HG02981 (cell line): ENCODE measurements around the gene LRP1B.

ENCODE experiments used
- ATAC-seq: cut with Tn5 transposase; IDR thresholded peaks from one replicate; pipeline ENCODE4 v1.9.1; 2021; ENCODE audit warnings: mild to moderate bottlenecking, moderate library complexity; ENCODE audit not compliant: unreplicated experiment

The LRP1B gene

GRCh38 chr2:141791521-141791920, 339.3 kb downstream of the LRP1B start:
- ATAC-seq, result no peak

GRCh38 chr2:141782574-141782973, 348.2 kb downstream of the LRP1B start:
- no peak for ATAC-seq

DNA sequence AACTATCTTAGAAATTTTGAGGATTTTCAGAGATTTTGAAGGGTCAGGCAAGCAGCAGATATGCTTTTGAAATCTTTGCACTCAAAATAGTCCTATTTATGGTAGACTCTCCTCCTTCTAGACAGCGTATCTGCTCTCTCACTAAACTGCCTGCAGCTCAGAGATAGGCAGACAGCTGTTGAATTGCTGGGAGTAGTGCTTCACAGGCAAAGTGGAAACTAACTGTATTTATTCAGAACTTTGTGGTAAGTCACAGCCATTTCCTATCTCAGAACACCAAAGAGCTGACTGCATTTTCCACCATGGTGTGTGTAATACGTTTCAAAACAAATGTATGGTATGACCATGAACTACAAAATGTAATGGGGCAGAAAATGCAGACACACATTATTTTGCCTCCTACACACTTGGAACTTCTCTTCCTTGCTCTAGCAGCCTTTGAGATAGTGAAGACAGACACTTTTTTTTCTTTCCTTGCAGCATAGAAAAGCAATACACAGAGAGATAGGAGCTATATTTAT, 352.4 kb downstream of the LRP1B start:
- ATAC-seq, result no peak

DNA sequence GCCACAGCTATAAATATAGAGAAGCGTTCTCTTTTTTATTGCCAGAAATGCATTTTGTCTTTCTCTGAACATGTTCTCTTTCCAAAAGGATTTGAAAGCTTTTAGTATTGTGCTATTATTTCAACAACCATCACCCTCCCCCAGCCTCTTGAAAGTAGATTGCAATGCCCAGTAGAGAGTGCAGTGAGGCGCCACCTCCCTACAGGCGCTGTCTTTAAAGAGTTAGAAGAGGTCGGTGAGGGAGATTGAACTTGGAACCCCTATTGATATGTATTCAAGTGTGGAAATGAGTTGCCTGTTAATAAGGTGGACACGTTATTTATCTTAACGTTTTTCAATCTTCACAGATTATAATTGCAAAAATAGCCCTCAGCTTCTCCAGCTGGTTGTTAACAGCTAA, 360.3 kb downstream of the LRP1B start:
- ATAC-seq, result no peak

DNA sequence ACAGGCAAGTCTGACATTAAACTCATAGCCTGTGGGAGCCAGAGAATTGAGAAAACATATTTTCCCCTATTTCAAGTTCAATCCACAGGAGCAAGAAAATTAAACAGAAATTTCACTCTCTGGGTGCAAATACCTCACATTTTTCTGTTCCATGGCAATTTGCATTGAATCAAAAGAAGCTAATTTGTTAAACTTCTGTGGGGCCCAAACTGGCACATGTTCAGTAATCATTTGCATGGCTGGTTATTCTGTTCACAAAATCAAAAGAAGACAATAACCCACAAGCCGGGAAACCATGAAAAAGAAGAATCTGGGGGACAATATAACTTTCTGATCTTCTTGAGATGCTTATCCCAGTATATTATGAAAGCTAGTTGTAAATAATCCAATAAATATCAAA, 363.1 kb downstream of the LRP1B start:
- no peak for ATAC-seq

GRCh38 chr2:141767051-141767450, 363.8 kb downstream of the LRP1B start:
- no peak for ATAC-seq

GRCh38 chr2:141766225-141766624, 364.6 kb downstream of the LRP1B start:
- no peak for ATAC-seq

DNA sequence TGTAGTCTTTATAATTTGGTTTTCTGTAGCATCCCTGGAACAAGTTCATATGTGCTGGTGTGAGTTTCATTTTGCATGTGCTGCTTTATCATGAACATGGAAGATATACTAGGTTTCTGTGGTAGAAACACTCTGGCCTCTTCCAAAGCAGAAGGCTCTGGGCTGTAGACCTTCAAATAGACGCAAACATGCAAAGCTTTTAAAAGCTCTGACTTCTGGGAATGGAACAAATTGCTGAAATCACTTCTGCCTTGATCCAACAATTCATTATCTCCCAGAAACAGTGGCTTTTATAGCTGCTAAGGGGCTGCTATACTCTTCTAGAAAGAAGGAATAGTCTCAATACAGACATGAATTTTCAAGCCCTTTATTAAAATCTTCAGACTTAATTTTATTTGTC, 382.2 kb downstream of the LRP1B start:
- no peak for ATAC-seq

- ATAC-seq, result no peak
Measured at GRCh38 chr2:141741652-141742051, 389.2 kb downstream of the LRP1B start.

DNA sequence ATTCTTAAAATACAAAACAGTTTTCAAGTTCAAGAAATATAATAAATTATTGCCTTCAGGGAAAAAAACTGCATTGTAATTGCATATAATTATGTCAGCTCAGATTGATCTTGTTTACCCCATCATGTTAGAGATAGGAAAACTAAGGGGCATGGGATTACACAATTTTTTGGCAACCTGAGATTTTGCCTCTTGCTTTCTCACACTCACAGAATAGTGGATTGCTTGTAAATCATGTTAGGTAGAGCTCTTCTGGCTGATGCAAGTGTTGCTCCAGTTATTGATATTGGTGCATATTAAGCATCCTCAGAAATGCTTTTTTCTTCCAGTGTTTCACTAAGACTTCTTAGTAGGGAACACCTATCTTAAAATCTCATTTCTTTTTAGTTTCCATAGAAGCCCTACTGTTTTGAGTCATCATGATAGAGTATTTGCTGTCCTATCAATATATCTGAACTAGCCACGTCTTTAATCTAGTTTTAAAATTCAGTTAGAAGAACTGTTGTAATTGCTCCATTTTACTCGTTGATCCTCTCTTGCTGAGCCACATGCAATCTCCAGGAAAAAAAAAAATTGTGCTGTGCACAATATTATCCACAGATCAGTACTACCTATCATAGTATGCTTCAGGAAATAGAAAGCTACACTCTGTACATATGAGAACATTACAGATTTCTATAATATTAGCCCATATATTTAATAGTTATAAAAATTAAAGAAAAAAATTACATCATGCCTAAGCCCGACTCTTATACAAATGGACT, 393.1 kb downstream of the LRP1B start:
- no peak for ATAC-seq

DNA sequence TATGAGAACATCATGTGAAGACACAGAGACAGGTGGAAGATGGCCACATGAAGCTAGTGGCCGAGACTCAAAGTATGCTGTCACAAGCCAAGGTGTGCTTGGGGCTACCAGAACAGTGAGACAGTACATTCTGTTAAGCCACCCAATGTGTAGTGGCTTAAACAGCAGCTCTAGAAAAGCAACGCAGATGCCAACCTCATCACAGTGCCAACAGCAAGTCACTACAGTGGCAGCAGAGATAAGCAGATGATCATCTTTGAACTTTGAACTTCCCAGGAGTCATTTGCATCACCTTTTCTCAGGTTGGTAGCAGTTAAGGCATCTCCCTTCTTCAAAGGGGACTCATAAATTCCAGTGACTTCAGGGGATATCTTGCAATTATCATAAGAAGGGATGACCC, 394.4 kb downstream of the LRP1B start:
- ATAC-seq, result no peak

DNA sequence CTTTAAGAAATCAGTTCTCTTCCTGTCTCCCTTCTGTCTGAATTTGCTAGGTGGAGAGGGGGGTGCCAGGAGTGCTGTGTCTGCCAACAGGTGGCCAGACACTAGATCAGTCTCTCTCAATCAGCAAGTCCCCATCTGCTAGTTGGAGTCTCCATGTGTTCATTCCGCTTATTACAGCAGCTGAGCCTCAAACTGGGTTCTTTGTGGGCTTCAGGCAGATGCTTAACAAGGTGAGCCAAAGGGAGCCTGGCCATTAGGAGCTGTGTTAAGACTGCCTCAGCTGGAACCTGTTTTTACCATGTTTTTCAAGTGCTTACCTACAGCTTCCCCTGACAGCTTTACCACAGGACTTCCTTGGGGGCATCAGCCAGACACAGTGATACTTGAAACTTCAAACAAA, 401.9 kb downstream of the LRP1B start:
- no peak for ATAC-seq

- no peak for ATAC-seq
Measured at GRCh38 chr2:141728142-141728541, 402.7 kb downstream of the LRP1B start.

DNA sequence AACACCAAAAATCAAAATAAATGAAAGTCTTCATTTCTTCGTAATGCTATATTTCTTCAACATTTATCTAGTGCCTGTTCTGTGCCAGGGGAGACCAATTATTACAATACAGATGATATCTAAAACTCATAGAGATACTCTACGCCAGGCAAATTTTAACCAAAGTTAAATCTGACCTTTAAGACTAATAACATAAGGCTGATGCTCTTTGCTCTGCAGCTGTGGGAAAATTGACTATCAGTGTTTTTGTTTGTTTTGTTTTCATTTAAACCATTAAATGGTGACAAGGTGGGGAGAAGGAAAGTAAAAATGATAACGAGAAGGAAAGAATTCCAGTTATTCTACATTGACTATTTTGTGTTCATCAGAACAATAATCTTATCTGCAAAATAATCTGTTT, 406.4 kb downstream of the LRP1B start:
- ATAC-seq, result no peak

- no peak for ATAC-seq
Measured at GRCh38 chr2:141723814-141724213, 407.0 kb downstream of the LRP1B start.

DNA sequence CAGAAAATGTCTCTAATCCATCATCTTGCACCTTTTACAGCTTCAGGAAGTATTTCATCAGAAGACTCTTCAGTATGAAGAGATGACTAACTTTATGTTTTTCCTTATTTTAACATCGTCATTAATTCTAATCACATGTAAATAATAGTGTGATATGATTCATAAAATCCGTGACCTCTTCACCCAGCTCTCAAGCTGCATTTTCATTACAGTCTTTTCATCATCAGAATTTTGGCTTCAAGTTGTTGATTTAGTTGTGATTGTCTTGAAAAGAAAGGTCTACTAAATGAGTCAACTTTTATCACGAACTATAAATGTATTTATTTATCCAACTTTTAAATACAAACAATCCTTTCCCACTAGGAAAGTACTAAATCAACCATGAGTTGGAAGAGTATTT, 410.3 kb downstream of the LRP1B start:
- no peak for ATAC-seq

DNA sequence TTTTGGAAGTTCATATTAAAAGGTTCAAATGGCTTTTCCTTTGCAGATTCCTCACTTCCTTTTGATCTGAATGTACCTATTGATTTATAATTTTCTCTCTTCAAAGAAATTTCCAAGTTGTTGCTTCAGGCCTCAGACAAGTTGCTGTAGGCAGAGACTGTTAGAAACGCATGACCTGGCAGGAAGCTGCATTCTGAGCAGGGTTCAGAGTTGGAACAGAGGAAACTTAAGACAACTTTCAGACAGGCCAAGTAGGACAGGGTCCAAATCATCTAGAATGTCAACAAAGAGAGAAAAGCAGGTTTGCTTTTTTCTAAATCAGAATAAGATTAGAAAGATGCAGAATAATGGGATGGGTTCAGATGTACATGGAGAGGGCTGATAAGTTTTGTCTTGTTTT, 416.3 kb downstream of the LRP1B start:
- no peak for ATAC-seq

- ATAC-seq, result no peak
Measured at GRCh38 chr2:141711627-141712026, 419.2 kb downstream of the LRP1B start.

DNA sequence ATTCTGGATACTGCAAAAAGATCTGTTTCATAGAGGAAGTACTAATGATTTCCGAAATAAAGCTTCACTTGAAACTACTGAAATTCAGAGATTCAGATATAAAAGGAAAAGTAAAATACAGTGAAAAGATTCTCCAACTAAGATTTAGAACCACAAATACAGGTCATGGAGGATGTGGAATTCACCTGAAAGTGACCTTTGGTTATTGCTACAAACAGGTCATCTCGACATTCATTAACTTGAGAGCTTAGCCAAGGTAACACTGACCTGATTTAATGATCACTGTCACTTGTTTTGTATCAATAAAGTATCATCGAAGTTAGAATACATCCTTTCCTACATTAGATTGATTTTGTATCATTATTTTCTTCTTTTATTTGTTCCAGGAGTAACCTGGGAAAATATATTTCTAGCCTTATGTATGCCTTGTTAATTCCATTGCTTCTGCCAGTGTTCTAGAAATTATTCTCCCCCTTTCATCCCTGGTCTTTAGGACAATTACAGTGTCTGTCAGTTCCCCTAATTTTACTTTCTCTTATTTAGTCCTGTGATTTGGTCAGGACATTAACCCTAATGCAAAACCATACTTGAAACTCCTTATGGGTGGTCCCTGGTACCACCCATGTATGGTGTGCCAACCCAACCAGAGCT, 420.1 kb downstream of the LRP1B start:
- ATAC-seq, result no peak

DNA sequence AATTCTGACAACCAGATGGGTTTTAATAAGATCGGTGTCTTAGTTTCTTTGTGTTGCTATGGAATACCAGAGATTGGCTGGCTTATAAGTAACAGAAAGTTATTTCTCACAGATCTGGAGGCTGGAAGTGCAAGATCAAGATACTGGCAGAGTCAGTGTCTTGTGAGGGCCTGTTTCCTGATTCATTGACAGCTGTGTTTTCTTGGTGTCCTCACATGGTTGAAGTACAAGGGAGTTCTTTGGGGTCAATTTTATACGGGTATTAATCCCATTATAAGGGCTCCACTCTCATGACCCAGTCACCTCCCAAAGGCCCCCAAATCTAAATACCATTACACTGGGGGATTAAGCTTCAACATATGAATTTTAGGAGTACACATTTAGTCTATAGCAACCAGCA, 421.1 kb downstream of the LRP1B start:
- ATAC-seq, result no peak

- ATAC-seq, result no peak
Measured at GRCh38 chr2:141707486-141707885, 423.3 kb downstream of the LRP1B start.

GRCh38 chr2:141704541-141704940, 426.3 kb downstream of the LRP1B start:
- ATAC-seq, result no peak
